Breast epithelium (tissue), 3 donors: ENCODE data around the gene GALNT9.

Experiments
- POLR2A ChIP-seq: fragments of 450-650 bp; IDR thresholded peaks from one replicate; pipeline ENCODE4 v1.6.1; 2016; ENCODE audit warnings: antibody characterized with exemption, mild to moderate bottlenecking, moderate library complexity
- POLR2AphosphoS5 ChIP-seq, 3 donors: sonication (generic); formaldehyde crosslinking; IDR thresholded peaks; one replicate each; pipeline ENCODE4 v1.6.1; 2017; ENCODE audit warnings: antibody characterized with exemption in 3 of 3
- TF ChIP-seq, protein P1 (sequence below), 3 donors: fragments of 450-650 bp; IDR thresholded peaks; one replicate each; pipeline ENCODE4 v1.5.1; 2016 to 2017; ENCODE audit warnings: antibody characterized with exemption in 3 of 3, mild to moderate bottlenecking in 3 of 3, moderate library complexity in 3 of 3

DNA sequence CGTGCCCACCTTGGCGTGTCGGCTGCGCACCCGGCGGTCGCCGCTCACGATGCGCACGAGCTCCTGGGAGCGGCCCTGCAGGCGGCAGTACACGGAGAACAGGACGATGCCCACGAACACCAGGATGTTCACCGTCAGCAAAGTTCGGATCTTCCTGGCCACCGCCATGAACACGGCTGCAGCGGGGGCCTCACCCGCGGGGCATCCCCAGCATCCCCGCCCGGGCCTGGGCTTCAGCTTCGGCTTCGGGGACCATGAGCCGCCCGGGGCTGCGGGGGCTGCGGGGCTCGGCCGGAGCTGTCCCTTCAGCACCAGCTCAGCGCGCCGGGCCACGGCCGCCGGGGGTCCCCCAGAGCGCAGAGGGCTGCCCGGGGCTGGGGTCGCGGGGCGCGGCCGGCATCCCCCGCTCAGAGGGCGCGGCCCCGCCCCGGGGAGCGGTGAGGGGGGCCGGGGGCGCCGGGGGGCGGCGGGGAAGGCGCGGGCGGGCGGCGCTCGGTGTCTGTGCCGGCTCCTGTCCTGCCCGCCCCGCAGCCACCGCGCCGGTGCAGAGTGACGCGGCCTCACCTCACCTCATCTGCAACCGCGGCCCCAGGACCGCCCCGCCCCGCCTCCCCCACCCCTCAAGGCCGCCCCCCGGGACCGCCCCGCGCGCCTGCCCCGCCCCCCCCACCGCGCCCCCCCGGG lies at the start of gene GALNT9:
- TF ChIP-seq POLR2AphosphoS5 (IDR thresholded peaks at IDR 0.05) (no peak), POLR2A (no peak)
- TF ChIP-seq, protein P1, sequence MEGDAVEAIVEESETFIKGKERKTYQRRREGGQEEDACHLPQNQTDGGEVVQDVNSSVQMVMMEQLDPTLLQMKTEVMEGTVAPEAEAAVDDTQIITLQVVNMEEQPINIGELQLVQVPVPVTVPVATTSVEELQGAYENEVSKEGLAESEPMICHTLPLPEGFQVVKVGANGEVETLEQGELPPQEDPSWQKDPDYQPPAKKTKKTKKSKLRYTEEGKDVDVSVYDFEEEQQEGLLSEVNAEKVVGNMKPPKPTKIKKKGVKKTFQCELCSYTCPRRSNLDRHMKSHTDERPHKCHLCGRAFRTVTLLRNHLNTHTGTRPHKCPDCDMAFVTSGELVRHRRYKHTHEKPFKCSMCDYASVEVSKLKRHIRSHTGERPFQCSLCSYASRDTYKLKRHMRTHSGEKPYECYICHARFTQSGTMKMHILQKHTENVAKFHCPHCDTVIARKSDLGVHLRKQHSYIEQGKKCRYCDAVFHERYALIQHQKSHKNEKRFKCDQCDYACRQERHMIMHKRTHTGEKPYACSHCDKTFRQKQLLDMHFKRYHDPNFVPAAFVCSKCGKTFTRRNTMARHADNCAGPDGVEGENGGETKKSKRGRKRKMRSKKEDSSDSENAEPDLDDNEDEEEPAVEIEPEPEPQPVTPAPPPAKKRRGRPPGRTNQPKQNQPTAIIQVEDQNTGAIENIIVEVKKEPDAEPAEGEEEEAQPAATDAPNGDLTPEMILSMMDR (IDR thresholded peaks at IDR 0.05) = no peak
